Stomach smooth muscle (tissue), 2 donors: ENCODE results near the gene ADCY9.

Experiments used
- H3K27ac ChIP-seq: one replicate; pipeline ENCODE4 v1.7.0; 2013; ENCODE audit warnings: mild to moderate bottlenecking, low read length, inconsistent platforms
- H3K27me3 ChIP-seq, 2 donors: one replicate each; pipeline ENCODE4 v1.7.0; 2013; ENCODE audit warnings: low read length in 2 of 2; ENCODE audit not compliant: insufficient read depth in 2 of 2, control insufficient read depth in 1 of 2
- H3K36me3 ChIP-seq, 2 donors: one replicate each; pipeline ENCODE4 v1.7.0; 2013; ENCODE audit warnings: low read length in 2 of 2; ENCODE audit not compliant: control insufficient read depth in 2 of 2, insufficient read depth in 2 of 2
- H3K4me1 ChIP-seq: one replicate; pipeline ENCODE4 v1.7.0; 2013; ENCODE audit warnings: low read length; ENCODE audit not compliant: control insufficient read depth, insufficient read depth
- H3K4me3 ChIP-seq, 2 donors: one replicate each; pipeline ENCODE4 v1.7.0; 2013; ENCODE audit warnings: low read length in 2 of 2
- H3K9ac ChIP-seq, 2 donors: one replicate each; pipeline ENCODE4 v1.7.0; 2013; ENCODE audit warnings: low read length in 2 of 2, mild to moderate bottlenecking in 1 of 2
- H3K9me3 ChIP-seq, 2 donors: one replicate each; pipeline ENCODE4 v1.7.0; 2013; ENCODE audit warnings: low read length in 2 of 2; ENCODE audit not compliant: control insufficient read depth in 2 of 2
- donor health status: healthy.
- donor health status: Pancreatic carcinoma.

Gene ADCY9

DNA sequence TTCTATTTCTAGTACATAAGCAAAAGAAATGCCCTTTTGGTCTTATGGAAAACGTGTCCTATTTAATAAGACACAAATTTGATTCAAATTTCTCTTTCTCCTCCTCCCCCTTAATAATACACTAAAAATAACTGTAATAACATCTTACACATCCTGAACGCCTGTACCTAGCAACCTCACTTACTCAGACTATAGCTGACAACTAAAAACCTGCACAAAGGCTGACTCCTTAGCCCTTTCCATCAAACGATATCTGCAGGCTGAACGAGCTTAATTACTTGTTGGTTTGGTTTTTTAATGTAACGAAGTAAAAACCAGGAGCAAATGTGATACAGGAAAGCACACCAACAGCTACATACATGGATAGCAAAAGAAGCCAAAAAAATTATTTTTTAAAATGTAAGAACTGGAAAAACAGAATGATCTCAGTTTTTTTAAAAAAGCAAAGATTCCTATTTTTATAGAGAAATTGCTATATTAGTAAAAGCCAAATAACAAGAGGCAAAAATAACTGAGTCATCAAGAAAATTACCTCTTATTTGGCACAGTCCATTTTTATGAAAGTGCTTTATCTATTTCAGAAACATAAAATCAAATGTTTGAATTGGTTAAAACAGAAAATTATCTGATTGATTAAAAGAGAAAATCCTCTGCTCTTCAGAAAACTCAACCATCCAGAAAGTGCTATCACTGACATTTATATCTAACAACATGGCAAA is 23.5 kb downstream of the ADCY9 start:
- H3K4me3 ChIP-seq = no peak overlapping the region
- no peak overlapping the region for H3K9ac ChIP-seq
- no peak overlapping the region for H3K27ac ChIP-seq
- H3K27me3 ChIP-seq = no peaks in the 10 kb centered on the region
- H3K4me1 ChIP-seq = peaks cover 62% of the 10 kb centered on the region
- no peaks in the 10 kb centered on the region for H3K36me3 ChIP-seq
- H3K9me3 ChIP-seq = no peaks in the 10 kb centered on the region

DNA sequence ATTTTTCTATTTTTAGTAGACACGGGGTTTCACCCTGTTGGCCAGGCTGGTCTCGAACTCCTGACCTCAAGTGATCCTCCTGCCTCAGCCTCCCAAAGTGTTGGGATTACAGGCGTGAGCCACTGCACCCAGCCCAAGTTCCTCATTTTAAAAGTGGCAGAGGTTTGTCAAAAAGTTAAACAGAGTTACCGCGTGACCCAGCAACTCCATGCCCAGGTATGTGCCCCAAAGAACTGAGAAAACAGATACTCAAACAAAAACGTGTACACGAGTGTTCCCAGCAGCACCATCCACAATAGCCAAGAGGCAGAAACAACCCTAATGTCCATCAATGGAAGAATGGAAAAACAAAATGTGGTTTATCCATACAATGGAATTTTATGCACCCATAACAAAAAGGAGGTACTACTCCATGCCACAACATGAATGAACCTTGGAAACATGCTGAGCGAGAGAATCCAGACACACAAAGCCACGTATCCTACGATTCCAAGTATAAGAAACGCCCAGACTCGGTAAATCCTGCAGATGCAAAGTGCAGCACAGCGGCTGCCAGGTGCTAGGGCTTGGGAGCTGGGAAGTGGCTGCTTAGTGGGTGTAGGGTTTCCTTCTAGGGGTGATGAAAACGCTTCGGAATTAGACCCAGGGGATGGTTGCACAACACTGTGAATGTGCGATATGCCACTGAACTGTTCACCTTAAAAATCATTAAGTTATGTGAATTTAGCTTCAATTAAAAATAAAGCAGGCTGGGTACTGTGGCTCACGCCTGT is 24.8 kb downstream of the ADCY9 start:
- no peaks in the 10 kb centered on the region for H3K36me3 ChIP-seq
- H3K9ac ChIP-seq = no peak overlapping the region
- no peak overlapping the region for H3K4me3 ChIP-seq
- no peaks in the 10 kb centered on the region for H3K27me3 ChIP-seq
- H3K27ac ChIP-seq = peak overlapping the region; percentile 11
- peaks cover 63% of the 10 kb centered on the region for H3K4me1 ChIP-seq
- H3K9me3 ChIP-seq = no peaks in the 10 kb centered on the region

DNA sequence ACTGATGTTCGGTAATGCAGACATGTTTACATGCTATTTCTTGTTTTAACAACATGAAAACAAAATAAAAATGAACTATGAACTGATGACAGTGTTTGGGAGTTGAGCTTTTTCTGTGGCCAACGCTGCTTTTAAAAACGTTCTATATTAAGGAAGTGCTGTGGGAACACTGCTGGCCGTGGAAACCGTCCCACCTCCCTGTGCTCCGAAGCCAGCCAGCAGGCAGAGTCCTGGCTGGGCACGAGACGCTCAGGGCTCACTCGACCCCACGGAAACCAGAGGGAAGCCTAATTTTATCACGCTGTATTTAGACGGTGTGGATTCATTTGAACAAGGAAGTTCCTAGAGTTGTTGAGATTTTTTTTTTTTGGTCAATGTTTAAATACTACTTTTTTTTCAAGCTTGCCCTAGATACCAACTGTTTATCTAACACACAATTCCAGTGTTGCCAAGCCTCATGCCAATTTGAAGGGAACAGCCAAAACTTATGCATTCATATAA is 25.8 kb downstream of the ADCY9 start:
- Histone ChIP-seq H3K27me3 (no peaks in the 10 kb centered on the region), H3K9me3 (no peaks in the 10 kb centered on the region), H3K27ac (peak overlapping the region; percentile 77), H3K9ac (peak overlapping the region in 1 of 2 donors; percentile 55), H3K36me3 (no peaks in the 10 kb centered on the region), H3K4me3 (peak overlapping the region in 1 of 2 donors; percentile 50), H3K4me1 (peaks cover 68% of the 10 kb centered on the region)

GRCh38 chr16:4089811-4090301 is 26.4 kb downstream of the ADCY9 start:
- Histone ChIP-seq H3K27ac (peak overlapping the region; percentile 77), H3K9me3 (no peaks in the 10 kb centered on the region), H3K4me3 (peak overlapping the region in 1 of 2 donors; percentile 50), H3K27me3 (no peaks in the 10 kb centered on the region), H3K9ac (peak overlapping the region in 1 of 2 donors; percentile 55), H3K4me1 (peaks cover 65% of the 10 kb centered on the region), H3K36me3 (no peaks in the 10 kb centered on the region)

DNA sequence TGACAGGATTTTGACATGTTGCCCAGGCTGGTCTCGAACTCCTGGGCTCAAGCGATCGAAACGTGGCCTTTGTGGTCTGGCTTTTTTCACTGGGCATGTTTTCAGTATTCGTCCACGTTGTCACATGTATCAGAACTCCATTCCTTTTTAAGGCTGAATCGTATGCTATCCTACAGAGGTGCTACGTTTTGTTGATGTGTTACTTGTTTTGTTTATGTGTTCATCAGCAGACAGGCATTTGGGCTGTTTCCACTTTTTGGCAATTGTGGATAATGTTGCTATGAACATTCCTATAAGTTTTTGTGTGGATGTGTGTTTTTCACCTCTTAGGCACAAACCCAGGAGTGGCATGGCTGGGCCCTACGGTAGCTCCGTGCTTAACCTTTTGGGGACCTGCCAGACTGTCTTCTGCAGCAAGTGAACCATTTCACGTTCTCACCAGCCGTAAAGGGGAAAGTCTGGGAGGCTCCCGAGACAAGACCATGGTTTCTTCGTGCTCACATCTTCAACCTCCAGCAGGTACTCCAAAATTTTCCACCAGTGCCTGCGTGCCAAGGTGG is 26.9 kb downstream of the ADCY9 start:
- Histone ChIP-seq H3K4me1 (peaks cover 65% of the 10 kb centered on the region), H3K27me3 (no peaks in the 10 kb centered on the region), H3K36me3 (no peaks in the 10 kb centered on the region), H3K27ac (peak overlapping the region; percentile 77), H3K4me3 (no peak overlapping the region), H3K9ac (no peak overlapping the region), H3K9me3 (no peaks in the 10 kb centered on the region)

- H3K4me3 ChIP-seq = no peak overlapping the region
- no peaks in the 10 kb centered on the region for H3K36me3 ChIP-seq
- peak overlapping the region in 1 of 2 donors; percentile 13 for H3K9ac ChIP-seq
- no peaks in the 10 kb centered on the region for H3K27me3 ChIP-seq
- no peak overlapping the region for H3K27ac ChIP-seq
- no peaks in the 10 kb centered on the region for H3K9me3 ChIP-seq
- H3K4me1 ChIP-seq = peaks cover 56% of the 10 kb centered on the region
These were observed 28.2 kb downstream of the ADCY9 start for GRCh38 chr16:4087990-4088577.

DNA sequence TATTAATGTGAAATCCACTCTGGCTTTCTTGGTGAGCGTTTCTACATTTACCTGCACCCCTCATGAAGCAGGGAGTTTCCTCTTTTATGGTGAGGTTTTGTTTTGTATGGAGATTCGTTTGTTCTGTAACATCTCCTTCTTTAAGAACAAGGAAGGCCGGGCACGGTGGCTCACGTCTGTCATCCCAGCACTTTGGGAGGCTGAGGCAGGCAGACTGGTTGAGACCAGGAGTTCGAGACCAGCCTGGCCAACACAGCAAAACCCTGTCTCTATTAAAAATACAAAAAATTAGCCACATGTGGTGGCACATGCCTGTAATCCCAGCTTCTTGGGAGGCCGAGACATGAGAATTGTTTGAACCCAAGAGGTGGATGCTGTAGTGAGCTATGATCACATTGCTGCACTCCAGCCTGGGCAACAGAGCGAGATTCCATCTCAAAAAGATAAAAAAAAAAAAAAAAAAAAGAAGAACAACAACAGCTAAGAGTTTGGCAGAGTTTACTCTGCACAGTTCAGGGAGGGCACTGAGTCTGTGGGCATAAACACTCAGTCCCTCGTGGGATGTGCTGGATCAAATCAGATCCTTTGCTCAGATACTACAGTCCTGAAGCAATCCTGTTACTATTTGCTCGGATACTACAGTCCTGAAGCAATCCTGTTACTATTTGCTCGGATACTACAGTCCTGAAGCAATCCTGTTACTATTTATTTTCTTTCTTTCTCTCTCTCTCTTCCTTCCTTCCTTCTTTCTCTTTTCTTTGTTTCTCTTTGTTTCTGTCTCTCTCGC is 28.9 kb downstream of the ADCY9 start:
- Histone ChIP-seq H3K9ac (no peak overlapping the region), H3K27ac (no peak overlapping the region), H3K4me3 (no peak overlapping the region), H3K27me3 (no peaks in the 10 kb centered on the region), H3K36me3 (no peaks in the 10 kb centered on the region), H3K9me3 (no peaks in the 10 kb centered on the region), H3K4me1 (peaks cover 54% of the 10 kb centered on the region)

DNA sequence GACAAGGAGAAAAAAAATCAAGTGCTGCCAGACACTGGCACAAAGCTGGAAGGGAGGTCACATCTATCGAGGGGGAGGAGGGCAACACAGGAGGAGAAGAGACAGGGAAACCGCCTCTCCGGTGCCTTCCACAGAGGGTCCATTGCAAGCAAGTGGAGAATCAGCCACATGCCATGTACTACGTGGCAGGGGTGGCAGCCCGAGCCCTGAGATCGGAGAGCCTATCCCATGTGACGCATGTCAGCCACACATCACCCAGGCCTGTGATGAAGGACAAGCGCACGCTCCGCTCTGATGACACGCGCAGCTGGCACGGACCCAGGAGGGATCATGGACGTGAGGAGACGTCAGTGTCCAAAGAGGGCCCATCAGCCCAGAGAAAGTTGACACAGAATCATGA is 30.1 kb downstream of the ADCY9 start:
- Histone ChIP-seq H3K9ac (no peak overlapping the region), H3K4me3 (no peak overlapping the region), H3K9me3 (no peaks in the 10 kb centered on the region), H3K4me1 (peaks cover 56% of the 10 kb centered on the region), H3K27me3 (no peaks in the 10 kb centered on the region), H3K27ac (no peak overlapping the region), H3K36me3 (no peaks in the 10 kb centered on the region)

DNA sequence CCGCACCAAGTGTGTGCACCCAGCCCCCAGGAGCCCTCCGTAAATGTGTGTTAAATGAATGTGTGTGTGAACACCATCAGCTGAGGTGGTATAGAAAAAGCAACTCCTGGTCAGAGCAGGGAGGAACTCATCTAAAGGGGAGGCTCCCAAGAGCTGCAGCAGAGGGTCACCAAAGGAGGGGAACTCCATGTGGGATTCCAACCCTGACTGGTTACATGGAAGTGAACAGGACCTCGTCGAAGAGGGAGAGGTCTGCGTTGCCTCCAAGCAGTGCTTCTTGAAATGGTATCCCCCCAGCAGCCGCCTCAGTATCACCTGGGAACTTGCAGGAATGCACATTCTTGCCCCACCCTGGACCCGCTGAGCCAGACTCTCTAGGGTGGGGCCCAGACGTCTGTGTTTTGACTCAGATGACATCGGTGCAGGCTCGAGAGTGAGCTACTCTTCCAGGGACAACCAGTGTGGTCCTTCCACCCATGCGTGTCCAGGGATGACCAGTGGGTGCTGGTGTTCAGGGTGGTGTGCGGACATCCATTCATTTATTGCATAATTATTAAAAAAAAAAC is 30.8 kb downstream of the ADCY9 start:
- no peaks in the 10 kb centered on the region for H3K36me3 ChIP-seq
- H3K4me1 ChIP-seq = peaks cover 54% of the 10 kb centered on the region
- no peaks in the 10 kb centered on the region for H3K27me3 ChIP-seq
- no peak overlapping the region for H3K9ac ChIP-seq
- H3K9me3 ChIP-seq = no peaks in the 10 kb centered on the region
- no peak overlapping the region for H3K4me3 ChIP-seq
- no peak overlapping the region for H3K27ac ChIP-seq
